Measurements from ENCODE around the gene FIG4.

Gene FIG4

DNA sequence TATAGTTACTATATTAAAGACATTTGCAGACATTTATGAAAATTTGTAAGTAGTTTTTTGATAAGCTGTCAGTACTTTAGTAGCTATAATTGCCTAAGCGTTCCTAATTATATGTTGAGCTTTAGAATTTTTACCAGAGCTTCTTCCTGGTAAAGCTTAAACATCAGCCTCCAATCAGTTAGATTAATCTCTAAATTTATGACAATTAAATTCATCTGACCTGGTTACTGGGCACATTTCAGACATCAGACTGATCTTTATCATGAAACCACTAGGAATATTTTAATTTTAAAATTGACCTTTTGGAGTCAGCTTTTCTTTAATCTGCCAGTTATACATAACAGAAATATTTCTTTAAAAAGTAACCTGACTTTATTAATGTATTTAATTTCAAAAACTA, 23.5 kb downstream of the FIG4 start:
- Histone ChIP-seq H3K4me2 (ENCODE audit: low read depth, low read length, poor library complexity, severe bottlenecking) (no peak overlapping the region), H3K4me3 (ENCODE audit: low read length, poor library complexity, severe bottlenecking) (no peak overlapping the region), H3K27me3 (ENCODE audit: insufficient read depth, low read length, poor library complexity, severe bottlenecking) (no peaks in the 10 kb centered on the region), H3K4me1 (ENCODE audit: insufficient read depth, low read length, poor library complexity, severe bottlenecking) (peaks cover 3% of the 10 kb centered on the region), H3K79me2 (ENCODE audit: insufficient read depth, low read length) (peaks cover 18% of the 10 kb centered on the region), H4K20me1 (ENCODE audit: insufficient read depth, low read length, poor library complexity, severe bottlenecking) (no peaks in the 10 kb centered on the region), H3F3A (ENCODE audit: low read depth) (no peaks in the 10 kb centered on the region), H3K36me3 (ENCODE audit: insufficient read depth, low read length) (peaks cover 25% of the 10 kb centered on the region; the same call in 1 of the 2 replicates), H3K9me2 (replicated peaks; ENCODE audit: low read depth, low read length) (no peaks in the 10 kb centered on the region), H3K9me3 (ENCODE audit: insufficient read depth, low read depth, low read length) (no peaks in the 10 kb centered on the region), H2AFZ (ENCODE audit: low read length) (no peak overlapping the region), H3K9ac (ENCODE audit: low read depth, low read length, poor library complexity, severe bottlenecking) (no peak overlapping the region)
- no peak for TF ChIP-seq CTCF (conservative IDR thresholded peaks at IDR 0.05; ENCODE audit: low read length)
- TF ChIP-seq EZH2phosphoT487 (IDR thresholded peaks at IDR 0.05; ENCODE audit: borderline replicate concordance): no peak

GRCh38 chr6:109715616-109716015, 24.5 kb downstream of the FIG4 start:
- no peaks in the 10 kb centered on the region for H3K9me3 ChIP-seq (ENCODE audit: insufficient read depth, low read depth, low read length)
- no peaks in the 10 kb centered on the region for H3K27me3 ChIP-seq (ENCODE audit: insufficient read depth, low read length, poor library complexity, severe bottlenecking)
- H2AFZ ChIP-seq (ENCODE audit: low read length): no peak overlapping the region
- H3K79me2 ChIP-seq (ENCODE audit: insufficient read depth, low read length): peaks cover 16% of the 10 kb centered on the region
- TF ChIP-seq CTCF (conservative IDR thresholded peaks at IDR 0.05; ENCODE audit: low read length) (no peak), EZH2phosphoT487 (IDR thresholded peaks at IDR 0.05; ENCODE audit: borderline replicate concordance) (no peak)
- no peak overlapping the region for H3K9ac ChIP-seq (ENCODE audit: low read depth, low read length, poor library complexity, severe bottlenecking)
- H3K36me3 ChIP-seq (ENCODE audit: insufficient read depth, low read length): peaks cover 25% of the 10 kb centered on the region; the same call in 1 of the 2 replicates
- H4K20me1 ChIP-seq (ENCODE audit: insufficient read depth, low read length, poor library complexity, severe bottlenecking): no peaks in the 10 kb centered on the region
- no peaks in the 10 kb centered on the region for H3F3A ChIP-seq (ENCODE audit: low read depth)
- no peaks in the 10 kb centered on the region for H3K9me2 ChIP-seq (replicated peaks; ENCODE audit: low read depth, low read length)
- H3K4me2 ChIP-seq (ENCODE audit: low read depth, low read length, poor library complexity, severe bottlenecking): no peak overlapping the region
- no peak overlapping the region for H3K4me3 ChIP-seq (ENCODE audit: low read length, poor library complexity, severe bottlenecking)
- peaks cover 3% of the 10 kb centered on the region for H3K4me1 ChIP-seq (ENCODE audit: insufficient read depth, low read length, poor library complexity, severe bottlenecking)

GRCh38 chr6:109717971-109718370, 26.9 kb downstream of the FIG4 start:
- Histone ChIP-seq H3K9me3 (ENCODE audit: insufficient read depth, low read depth, low read length) (no peaks in the 10 kb centered on the region), H3K9ac (ENCODE audit: low read depth, low read length, poor library complexity, severe bottlenecking) (no peak overlapping the region), H3K79me2 (ENCODE audit: insufficient read depth, low read length) (peaks cover 9% of the 10 kb centered on the region), H4K20me1 (ENCODE audit: insufficient read depth, low read length, poor library complexity, severe bottlenecking) (no peaks in the 10 kb centered on the region), H3K36me3 (ENCODE audit: insufficient read depth, low read length) (peaks cover 27% of the 10 kb centered on the region; the same call in 1 of the 2 replicates), H3K9me2 (replicated peaks; ENCODE audit: low read depth, low read length) (no peaks in the 10 kb centered on the region), H2AFZ (ENCODE audit: low read length) (no peak overlapping the region), H3K4me2 (ENCODE audit: low read depth, low read length, poor library complexity, severe bottlenecking) (no peak overlapping the region), H3K4me3 (ENCODE audit: low read length, poor library complexity, severe bottlenecking) (no peak overlapping the region), H3F3A (ENCODE audit: low read depth) (no peaks in the 10 kb centered on the region), H3K4me1 (ENCODE audit: insufficient read depth, low read length, poor library complexity, severe bottlenecking) (peaks cover 3% of the 10 kb centered on the region), H3K27me3 (ENCODE audit: insufficient read depth, low read length, poor library complexity, severe bottlenecking) (no peaks in the 10 kb centered on the region)
- TF ChIP-seq CTCF (conservative IDR thresholded peaks at IDR 0.05; ENCODE audit: low read length) (no peak), EZH2phosphoT487 (IDR thresholded peaks at IDR 0.05; ENCODE audit: borderline replicate concordance) (no peak)
